Superior temporal gyrus (tissue), 1 donor: ENCODE measurements around the gene CBX2.

ENCODE experiments used
- DNase-seq: peaks from one replicate; pipeline ENCODE4 v3.0.0-alpha.2; 2016; ENCODE audit errors: extremely low spot score

Gene CBX2

GRCh38 chr17:79786930-79787643 lies 9.1 kb downstream of the CBX2 start:
- DNase-seq = no peak

DNA sequence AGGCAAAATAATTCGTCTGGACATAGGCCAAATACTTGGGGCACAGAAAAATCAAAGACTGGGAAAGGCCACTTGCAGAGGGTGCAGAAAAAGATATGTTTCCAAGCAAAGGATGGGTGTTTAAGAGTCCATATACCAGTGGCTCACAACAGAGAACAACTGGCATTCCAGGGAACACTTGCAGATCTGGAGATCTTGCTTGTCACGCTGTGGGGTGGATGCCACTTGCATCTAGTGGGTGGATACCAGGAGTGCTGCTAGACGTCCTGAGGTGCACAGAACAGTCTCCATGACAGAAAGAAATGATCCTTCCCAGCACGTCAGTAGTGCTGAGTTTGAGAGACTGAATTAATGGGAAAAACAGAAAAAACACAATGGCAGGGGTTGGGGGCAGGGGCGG lies 10.5 kb downstream of the CBX2 start:
- DNase-seq = no peak

GRCh38 chr17:79788989-79789942 lies 11.3 kb downstream of the CBX2 start:
- no peak for DNase-seq

- DNase-seq = no peak
Observed at GRCh38 chr17:79789943-79790804, 12.2 kb downstream of the CBX2 start.

GRCh38 chr17:79790805-79791734 lies 13.1 kb downstream of the CBX2 start:
- no peak for DNase-seq

DNA sequence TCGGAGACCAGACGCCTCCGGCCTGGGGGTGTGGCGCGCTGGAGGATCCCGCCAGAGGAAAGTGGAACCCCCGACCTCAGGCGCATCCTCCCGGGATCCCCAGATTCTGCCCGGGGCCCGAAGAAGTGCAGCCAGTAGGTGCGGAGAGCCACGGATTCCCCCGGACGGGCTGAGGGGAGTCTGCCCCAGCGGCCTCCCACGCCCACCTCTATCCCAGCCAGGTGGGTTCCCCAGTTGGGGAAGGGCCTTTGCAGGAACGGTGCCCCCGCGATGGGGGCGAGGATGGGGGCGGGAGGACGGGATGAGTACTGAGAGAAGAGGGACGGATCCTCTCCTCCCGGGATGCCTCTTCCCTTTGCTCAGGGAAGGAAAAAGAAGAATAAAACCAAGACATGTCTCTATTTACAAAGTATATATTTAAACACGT lies 13.8 kb downstream of the CBX2 start:
- no peak for DNase-seq

DNA sequence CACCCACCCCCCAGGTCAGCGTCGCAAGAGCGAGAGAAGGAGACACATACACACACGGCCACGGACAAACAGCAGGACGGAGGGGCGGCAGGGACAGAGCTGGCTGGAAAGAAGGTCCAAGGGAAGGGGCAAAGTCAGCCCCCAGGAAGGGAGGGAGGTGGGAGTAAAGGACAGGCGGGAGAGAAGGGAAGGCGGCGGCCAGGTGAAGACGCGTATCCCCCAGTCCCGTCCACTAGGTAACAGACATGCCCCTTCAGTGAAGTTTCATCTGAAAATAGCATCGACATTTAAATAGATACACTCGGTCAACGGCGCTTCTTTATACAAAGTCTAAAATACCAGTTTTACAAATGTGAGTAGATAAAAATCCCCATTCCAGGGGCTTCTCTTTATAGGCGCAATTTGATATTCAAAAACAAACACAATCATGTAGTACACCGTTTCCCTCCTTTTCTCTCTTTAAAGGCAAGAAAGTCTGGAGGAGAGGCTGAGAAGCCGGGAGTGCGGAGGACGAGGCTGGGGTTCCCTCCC lies 14.5 kb downstream of the CBX2 start:
- no peak for DNase-seq

DNA sequence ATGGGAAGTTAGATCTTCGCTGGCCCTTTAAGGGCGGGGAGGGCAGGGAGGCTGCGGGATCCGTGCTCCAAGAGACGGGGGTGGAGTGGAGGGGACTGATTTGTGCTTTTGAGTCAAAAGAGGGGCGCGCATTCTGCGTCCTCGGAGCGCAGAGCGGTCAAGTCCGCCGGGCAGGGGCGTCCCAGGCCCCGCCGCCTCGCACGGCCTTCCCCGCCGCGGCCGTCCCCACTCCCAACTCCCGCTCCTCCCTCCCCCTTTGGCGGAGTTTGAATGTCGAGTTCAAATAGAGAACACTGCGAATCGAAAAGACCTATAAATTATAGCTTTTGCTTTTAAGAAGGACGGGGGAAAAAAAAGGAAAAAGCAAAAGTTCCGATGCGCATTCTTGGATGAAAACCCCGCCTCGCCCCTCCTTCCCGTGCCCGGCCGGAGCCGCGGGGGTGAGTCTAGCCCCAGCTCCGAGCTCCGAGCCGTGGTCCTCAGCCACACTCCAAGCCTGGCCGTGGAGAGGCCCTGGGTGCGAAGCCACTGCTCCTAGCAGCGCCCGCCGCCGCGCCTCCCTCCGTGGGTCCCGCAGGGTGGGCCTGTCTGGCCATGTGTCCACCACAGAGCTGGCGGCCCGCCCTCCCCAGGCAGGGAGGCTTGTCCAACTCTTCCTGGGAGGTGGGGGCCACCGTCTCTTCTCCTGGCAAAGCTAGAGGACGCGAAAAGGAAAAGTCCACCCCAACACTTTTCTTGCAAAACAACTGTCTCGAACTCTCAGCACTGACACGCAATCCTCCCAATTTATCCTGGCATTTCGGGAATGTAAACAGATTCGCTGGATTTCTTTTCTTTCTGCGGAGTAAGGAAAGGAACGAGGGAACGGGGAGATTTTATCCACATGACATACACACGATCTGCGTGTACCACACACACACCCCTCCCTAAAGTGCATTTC lies 15.3 kb downstream of the CBX2 start:
- DNase-seq = no peak

DNA sequence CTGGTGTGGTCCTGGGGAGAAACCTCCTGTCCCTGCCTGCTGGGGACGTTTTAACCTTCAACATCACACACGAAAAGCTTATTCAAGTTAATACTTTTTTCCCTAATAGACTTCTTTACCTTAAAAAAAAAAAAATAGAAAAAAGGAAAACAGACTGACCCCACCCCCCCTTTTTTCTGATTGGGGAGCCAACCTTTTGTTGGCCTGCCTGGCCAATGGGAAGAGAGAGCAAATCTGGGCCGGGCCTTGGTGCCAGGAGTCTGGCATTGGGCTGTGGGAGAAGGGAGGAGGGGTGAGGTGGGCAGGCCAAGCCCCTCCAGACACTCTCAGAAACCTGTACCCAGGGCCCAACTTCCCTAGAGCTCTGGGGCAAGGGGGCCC lies 16.0 kb downstream of the CBX2 start:
- DNase-seq = no peak

DNA sequence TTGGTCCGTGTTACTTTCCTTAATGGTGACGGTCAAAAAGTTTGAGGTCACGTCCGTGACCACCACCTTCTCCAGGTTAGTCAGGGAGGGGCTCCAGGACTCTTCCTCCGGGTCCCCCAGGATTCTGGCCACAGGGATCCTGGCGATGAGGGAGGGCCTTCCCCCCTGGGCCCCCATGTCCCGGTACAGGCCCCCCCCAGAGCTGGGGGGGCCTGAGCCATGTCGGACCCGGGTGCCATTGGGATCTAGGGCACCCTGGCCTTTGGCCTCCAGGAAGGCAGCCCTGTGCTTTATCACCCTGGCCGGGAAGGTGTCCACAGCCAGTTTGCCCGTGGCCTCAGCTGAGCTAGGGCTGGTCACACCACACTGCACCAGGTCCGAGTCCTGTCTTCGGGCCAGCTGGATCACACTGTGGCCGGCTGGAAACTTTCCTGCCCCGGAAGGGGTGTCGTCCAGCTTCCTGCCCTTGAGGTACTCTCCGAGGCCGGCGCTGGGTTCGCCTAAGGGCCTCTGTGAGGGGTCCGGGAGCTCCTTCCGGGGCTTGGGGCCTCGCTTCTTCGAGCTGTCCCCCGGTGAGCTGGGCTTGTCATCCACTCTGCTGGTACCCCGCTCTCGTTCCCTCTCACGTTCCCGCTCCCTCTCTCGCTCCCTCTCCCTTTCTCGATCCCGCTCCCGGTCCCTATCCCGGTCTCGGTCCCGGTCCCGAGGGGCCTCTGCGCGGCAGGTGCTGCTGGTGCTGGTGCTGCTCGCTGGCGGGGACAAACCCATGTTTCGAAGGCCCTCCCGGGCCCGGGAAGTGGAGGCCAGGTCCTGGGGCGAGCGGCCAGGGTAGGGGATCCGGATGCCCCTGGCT lies 16.9 kb downstream of the CBX2 start:
- DNase-seq = no peak

GRCh38 chr17:79795795-79796443 lies 18.0 kb downstream of the CBX2 start:
- DNase-seq = no peak

DNA sequence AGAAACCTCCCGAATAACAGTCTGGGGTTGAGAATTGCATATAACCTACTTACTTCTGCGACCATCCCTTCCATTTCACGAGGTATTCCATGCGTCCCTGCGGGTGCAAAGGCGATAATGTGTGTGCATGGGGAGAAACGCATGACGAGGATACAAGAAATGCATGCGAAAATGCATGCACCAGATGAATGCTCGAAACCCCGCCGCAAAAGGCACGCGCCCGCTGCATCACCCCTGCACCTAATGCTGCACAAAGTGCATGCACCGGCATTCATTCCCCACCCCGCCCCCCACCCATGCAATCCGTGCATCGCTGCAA lies 18.5 kb downstream of the CBX2 start:
- peak; percentile 43 for DNase-seq

- DNase-seq = peak; percentile 99
Observed at GRCh38 chr17:79796763-79797491, 19.0 kb downstream of the CBX2 start, which contains the start of gene CBX8. Gene CBX8, minus strand, starts transcription at chr17:79797077. Its CDS starts 79 bp downstream, at chr17:79796998.

GRCh38 chr17:79797492-79798298 lies 19.7 kb downstream of the CBX2 start:
- no peak for DNase-seq

DNA sequence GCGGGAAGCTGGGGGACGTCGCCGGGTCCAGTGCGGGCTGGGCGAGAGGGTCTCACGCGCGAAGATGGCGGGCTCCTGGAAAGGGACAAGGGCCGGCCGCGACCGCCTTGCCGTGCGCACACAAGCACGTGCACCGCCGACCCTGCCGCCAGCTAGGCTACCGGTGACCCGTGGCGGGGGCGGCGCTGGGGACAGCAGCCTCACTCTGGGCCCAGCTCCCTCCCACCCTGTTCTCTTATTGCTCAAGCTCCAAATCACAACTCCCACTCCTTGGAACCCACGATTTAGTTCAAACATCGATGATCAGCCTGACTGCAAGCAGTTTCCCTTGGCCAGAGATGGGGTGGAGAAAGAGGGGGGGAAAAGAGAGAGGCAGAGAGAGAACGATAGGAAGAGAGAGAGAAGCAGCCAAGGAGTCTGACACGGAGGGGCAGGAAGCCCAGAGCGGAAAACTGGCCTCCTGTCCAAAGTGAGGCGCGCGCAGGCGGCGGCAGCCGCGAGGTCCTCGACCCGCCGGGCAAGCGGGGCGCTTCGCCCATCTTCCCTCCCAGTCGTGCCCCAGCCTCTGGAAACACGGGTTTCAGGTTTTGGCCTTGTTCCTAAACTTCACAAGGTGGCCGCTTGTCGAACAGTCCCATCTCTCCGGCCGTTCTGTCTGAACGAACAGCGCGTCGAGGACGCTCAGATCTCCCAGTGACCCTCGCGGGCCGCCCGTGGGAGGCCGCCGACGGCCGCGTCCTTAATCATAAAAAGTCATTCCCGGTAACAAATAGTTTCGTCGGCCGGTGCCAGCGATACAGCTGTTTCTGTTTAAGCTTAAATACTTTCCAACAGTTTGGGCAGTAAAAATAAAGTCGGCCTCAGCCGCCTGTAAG lies 20.6 kb downstream of the CBX2 start:
- no peak for DNase-seq

GRCh38 chr17:79799174-79799537 lies 21.2 kb downstream of the CBX2 start:
- DNase-seq = no peak
